GM19023 (cell line): ENCODE data around the gene METTL23.
"Not testable (repeated sequence)": the region's sequence is repeated elsewhere in the genome, so short reads cannot be mapped to it uniquely, and the experiment has no call there.

ENCODE experiments used
- ATAC-seq: cut with Tn5 transposase; IDR thresholded peaks from one replicate; pipeline ENCODE4 v1.9.1; 2021; ENCODE audit warnings: mild to moderate bottlenecking, moderate library complexity; ENCODE audit not compliant: unreplicated experiment

METTL23 gene

GRCh38 chr17:76691379-76692191 lies 35.1 kb upstream of the METTL23 start:
- no peak for ATAC-seq

DNA sequence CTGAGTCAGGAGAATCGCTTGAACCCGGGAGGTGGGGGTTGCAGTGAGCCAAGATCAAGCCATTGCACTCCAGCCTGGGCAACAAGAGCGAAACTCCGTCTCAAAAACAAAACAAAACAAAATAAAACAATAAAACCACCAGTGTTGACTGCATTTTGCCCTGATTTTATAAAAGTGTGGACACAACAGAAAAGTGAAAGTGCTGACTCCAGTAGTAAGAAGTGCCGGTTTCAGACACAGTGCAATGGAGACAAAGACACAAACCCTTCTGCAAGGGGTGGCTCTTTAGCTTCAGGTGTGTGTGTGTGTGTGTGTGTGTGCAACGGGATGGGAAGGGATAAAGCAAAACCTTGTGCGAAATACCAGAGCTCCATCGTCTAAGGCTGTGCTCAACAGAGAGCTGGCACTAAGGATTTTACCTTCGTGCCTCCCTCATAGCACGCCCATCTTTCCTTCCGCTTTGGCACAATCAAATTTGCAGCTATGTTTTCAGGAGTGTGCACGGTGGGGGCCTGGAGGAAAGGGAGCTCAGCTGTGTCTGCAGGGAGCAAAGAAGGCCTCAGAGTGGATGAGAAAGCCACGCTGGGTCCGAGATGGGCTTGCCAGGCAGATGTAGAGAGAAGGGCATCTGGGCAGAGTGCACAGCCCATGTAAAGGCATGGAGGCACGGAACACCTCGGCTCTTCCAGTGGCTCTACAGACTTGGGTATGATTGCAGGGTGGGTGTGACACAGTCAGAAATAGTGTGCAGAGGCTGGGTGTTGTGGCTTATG lies 31.4 kb upstream of the METTL23 start:
- ATAC-seq: no peak

DNA sequence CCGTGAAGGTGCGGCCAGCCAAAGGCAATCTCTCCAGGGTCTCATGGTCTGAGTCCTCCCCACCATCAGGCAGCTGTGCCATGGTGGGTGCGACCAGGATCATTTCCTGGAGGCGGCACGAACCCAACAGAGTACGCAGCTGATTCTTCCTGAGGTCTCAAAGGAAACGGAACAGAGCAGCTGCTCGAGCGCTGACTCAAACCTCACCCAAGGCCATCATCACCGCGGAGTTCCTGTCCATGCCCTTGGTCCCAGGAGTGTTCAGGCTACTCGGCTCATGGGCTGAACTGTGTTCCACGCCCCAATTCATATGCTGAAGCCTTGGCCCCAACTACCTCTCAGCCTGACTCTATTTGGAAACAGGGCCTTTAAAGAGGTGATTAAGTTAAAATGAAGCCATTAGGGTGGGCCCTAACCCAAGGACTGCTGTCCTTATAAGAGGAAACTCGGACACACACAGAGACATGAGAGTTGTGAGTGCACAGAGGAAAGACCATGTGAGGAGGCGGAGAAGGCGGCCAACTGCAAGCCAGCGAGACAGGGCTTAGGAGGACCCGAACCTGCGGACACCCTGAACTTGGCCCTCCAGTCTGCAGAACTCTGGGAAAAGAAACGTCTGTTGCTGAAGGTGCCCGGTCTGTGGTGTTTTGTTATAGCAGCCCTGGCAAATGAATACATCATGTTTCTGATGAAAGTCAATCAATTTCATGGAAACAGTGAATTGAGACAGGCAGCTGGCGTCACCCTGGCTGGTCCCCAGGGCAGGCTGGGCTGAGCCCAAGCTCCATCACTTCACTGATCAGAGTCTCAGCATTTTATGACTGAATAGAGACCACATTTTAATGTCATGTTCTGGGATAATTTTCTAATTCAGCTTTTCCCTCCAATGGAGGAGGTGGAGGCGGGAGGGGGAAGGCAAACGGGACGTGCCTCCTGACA lies 29.6 kb upstream of the METTL23 start:
- ATAC-seq: peak; percentile 48

- ATAC-seq: no peak
Measured at GRCh38 chr17:76697702-76698465, 28.8 kb upstream of the METTL23 start.

- ATAC-seq: not testable (repeated sequence)
Measured at GRCh38 chr17:76698466-76698977, 28.1 kb upstream of the METTL23 start.

- ATAC-seq: no peak
Measured at GRCh38 chr17:76700270-76700616, 26.4 kb upstream of the METTL23 start.

DNA sequence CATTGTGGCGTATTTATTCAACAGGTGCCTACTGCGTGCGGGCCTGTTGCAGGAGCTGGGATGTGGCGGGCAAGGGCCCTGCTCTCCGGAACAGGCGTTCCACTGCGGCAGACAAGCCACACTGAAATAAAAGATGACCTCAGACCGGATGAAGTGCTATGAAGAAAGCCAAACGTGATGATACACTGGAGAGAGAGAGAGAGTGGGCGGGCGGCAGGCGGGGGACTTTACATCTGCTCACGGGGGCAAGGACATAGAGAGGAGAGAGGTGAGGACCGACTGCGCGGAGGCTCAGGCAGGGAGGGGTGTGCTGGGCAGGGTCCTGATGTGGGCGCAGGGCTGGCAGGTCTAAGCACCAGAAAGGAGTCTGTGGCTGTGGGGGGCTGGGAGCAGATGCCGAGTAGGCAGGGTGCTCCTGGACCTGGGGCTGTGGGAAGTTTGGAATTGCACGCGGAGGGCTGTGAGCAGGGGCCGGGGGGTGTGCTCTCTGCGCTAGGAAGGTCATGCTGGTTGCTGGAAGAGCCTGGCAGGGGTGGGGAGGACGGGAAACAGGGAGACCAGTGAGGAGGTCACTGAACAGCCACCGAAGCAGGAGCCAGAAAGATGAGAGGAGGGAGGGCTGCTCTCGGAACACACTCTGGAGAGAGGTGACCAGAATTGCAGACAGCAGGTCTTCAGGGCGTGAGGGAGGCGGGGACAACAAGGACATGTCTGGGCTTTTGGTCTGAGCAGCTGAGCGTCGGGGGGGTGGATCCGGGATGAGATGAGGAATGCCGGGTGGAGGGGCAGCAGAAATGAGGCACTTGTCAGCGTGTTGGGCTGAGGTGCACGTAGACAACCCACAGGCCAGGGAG lies 25.8 kb upstream of the METTL23 start:
- ATAC-seq: no peak

DNA sequence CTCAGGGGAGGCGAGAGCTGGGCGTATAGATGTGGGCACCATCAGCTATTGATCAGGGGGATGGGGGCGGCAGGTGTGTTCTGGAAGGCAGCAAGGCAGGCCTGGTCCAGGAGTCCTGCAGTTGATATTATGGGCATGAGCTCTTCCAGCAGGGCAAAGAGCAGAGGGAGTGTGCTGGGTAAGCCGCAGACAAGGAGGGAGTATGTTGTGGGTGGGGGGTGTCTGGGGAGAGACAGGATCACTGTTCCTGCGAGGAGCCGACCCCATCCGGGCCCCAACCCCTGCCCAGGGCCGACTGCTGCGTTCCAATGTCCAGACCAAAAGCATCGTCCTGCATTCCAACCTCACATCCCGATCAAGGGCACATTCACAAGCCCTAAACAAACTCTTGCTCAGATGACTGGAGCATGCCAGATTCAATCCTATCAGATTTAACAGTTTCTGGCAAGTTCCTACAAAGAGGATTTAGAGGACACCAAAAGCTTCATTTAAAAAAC lies 25.1 kb upstream of the METTL23 start:
- no peak for ATAC-seq

GRCh38 chr17:76702076-76702475 lies 24.6 kb upstream of the METTL23 start:
- ATAC-seq: no peak

- no peak for ATAC-seq
Measured at GRCh38 chr17:76702941-76703637, 23.6 kb upstream of the METTL23 start.

DNA sequence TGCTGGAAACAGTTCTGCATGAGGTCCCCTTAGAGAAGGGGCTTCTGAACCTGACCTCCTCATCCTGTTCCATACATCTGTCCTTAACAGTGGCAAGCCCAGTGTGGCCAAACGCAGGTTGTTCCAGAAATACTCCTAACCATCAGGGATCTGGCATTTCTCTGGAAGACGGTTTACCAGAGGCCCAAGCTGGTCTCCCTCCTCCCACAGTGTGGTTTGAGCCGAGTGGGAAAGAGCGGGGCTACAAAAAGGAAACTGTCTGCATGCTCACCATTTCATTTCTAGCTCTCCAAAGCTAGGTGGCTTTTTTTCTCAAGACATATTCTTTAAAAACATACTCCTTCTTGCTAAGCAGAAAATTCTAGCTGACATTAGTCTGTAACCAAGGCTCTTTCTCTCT lies 21.8 kb upstream of the METTL23 start:
- no peak for ATAC-seq

- ATAC-seq: no peak
Measured at GRCh38 chr17:76706817-76707216, 19.8 kb upstream of the METTL23 start.

- ATAC-seq: no peak
Measured at GRCh38 chr17:76707985-76708807, 18.4 kb upstream of the METTL23 start.

DNA sequence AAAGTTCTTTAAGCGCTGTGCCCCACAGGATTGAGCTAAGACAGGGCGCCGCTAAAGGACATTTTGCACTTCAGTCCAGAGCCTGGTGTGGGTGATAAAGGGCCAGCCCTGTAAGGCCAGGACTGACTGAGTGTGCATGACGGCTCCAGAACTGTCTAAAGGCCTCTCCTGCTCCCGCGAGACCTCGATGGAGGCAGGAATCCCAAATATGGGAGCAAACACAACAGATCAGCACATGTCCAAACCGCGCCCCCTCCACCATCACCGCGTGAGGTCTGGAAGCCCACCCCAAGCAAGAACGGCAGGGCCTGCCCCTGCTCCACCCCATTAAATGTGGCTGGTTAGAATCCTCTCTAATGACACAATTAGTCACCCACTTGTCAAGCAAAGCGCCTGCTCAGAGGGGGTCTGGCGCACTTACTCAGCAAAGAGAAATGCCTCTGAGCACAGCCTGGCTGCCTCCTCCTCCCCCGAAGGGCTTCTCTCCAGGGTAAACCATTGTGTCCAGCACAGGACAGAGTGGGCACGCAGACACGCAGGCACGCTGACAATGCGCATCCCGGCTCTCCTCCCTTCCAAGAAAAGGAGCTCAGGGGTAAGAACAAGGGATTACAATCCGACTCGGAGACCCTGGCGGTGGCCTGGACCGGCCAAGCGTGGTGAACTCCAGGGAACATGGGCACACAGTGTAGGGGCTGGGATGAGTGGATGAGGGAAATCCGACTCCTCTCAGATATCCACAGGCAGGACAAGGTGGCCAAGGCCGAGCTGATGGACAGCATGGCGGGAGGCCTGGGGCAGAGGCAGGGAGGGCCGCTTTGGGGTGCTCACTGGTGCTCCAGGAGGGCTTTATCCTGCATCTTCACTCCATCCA lies 17.3 kb upstream of the METTL23 start:
- ATAC-seq: no peak

GRCh38 chr17:76709951-76710862 lies 16.4 kb upstream of the METTL23 start:
- not testable (repeated sequence) for ATAC-seq
